ENCODE data around the gene ZNF737.

DNA sequence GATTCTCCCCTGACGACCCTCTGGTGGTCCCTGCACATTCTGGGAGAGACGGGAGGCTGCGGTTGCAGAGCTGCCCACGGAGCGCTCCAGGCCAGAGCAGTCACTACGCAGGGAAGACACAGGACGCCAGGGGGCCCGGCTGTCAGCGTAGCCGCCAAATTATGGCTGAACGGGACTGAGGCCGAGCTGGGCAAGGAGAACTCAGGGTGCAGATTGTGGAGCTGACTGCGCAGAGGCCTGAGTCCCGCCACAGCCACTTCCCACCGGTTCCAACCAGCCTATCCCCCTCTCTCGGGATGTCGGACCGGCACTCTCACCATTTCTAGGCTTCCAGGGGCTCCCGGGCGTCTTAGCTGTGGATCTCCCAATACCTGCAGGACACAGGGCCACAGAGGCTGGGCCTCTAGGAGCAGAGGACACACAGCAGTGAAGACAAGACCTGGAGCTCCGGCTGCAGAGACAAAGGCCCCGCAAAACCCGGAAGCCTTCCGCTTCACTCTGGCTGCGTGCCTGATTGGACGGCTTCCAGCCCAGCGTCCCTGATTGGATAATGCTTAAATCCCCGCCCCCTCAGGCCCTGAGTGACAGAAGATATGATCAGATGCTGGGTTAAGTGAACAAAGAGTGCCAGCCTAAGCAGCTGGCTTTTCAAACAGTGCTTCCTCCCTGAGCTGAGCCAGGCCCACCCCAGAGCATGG, at the start of gene ZNF737:
- TF ChIP-seq, protein P1, sequence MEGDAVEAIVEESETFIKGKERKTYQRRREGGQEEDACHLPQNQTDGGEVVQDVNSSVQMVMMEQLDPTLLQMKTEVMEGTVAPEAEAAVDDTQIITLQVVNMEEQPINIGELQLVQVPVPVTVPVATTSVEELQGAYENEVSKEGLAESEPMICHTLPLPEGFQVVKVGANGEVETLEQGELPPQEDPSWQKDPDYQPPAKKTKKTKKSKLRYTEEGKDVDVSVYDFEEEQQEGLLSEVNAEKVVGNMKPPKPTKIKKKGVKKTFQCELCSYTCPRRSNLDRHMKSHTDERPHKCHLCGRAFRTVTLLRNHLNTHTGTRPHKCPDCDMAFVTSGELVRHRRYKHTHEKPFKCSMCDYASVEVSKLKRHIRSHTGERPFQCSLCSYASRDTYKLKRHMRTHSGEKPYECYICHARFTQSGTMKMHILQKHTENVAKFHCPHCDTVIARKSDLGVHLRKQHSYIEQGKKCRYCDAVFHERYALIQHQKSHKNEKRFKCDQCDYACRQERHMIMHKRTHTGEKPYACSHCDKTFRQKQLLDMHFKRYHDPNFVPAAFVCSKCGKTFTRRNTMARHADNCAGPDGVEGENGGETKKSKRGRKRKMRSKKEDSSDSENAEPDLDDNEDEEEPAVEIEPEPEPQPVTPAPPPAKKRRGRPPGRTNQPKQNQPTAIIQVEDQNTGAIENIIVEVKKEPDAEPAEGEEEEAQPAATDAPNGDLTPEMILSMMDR (IDR thresholded peaks at IDR 0.05): peak; percentile 12 to 53 (median 32)
- TF ChIP-seq POLR2A (IDR thresholded peaks at IDR 0.05; ENCODE audit: low read depth) (peak; percentile 27), EP300 (IDR thresholded peaks at IDR 0.05) (no peak), POLR2AphosphoS5 (IDR thresholded peaks at IDR 0.05) (peak; percentile 82 to 83)

Measured in esophagus muscularis mucosa (tissue), 4 donors.